Panc1 (cell line): ENCODE results near the gene USH1G. TPM values are rescaled to one million over a fixed set of nuclear protein-coding genes. Genes with fewer than 3 reads are reported as not detected.
"Not testable (repeated sequence)": the region's sequence is repeated elsewhere in the genome, so short reads cannot be mapped to it uniquely, and the experiment has no call there.

ENCODE experiments used
- ATAC-seq: fragments of 200-7000 bp; cut with Tn5 transposase; 2 replicates; pipeline ENCODE4 v1.9.1; 2020; ENCODE audit warnings: mild to moderate bottlenecking, moderate library complexity
- BruUV-seq: library from RNA; stranded (reverse); fragments of 400-500 nt; replicated peaks from 2 replicates; lab custom pipeline; 2021; lab: Mats Ljungman, UMichigan
- CTCF ChIA-PET: fragments of 300-600 bp; sonication (Branson Sonifier 250); formaldehyde crosslinking; loops from one replicate; lab custom pipeline; 2022; ENCODE audit warnings: antibody characterized with exemption; lab: Charles Lee
- POLR2A ChIA-PET: fragments of 300-600 bp; sonication (Branson Sonifier 250); formaldehyde crosslinking; loops from one replicate; lab custom pipeline; 2022; ENCODE audit warnings: antibody characterized with exemption; lab: Charles Lee
- DNase-seq: peaks from one replicate; pipeline ENCODE4 v3.0.0-alpha.2; 2010; ENCODE audit warnings: low read depth, low spot score
- H3K27ac ChIP-seq: 2 replicates; pipeline ENCODE4 v1.5.1; 2011; ENCODE audit warnings: mild to moderate bottlenecking, low read length, inconsistent platforms
- H3K27me3 ChIP-seq: fragments of 200-500 bp; sonication (Bioruptor generic); 2 replicates; pipeline ENCODE4 v1.6.0; 2014; ENCODE audit warnings: low read length, inconsistent platforms; ENCODE audit not compliant: control insufficient read depth, insufficient read depth
- H3K36me3 ChIP-seq: fragments of 200-500 bp; sonication (Bioruptor generic); 2 replicates; pipeline ENCODE4 v1.5.1; 2014; ENCODE audit warnings: inconsistent platforms, mild to moderate bottlenecking, low read length, moderate library complexity; ENCODE audit not compliant: control insufficient read depth, insufficient read depth
- H3K4me1 ChIP-seq: 2 replicates; pipeline ENCODE4 v1.5.1; 2011; ENCODE audit warnings: inconsistent platforms, mild to moderate bottlenecking, low read length, moderate library complexity; ENCODE audit not compliant: control insufficient read depth, insufficient read depth
- H3K4me3 ChIP-seq, 2 experiments: 2 replicates each; pipeline ENCODE4 v1.5.1; 2011 to 2012; ENCODE audit warnings: low read depth in 2 of 2, low read length in 2 of 2, mild to moderate bottlenecking in 2 of 2, inconsistent platforms in 1 of 2, moderate library complexity in 1 of 2
- H3K9me3 ChIP-seq: fragments of 200-500 bp; sonication (Bioruptor generic); 2 replicates; pipeline ENCODE4 v1.5.1; 2014; ENCODE audit warnings: low read depth, mild to moderate bottlenecking, inconsistent platforms, low read length, moderate library complexity; ENCODE audit not compliant: control insufficient read depth, insufficient read depth
- POLR2AphosphoS5 ChIP-seq: IDR thresholded peaks from 2 replicates; pipeline ENCODE4 v1.6.1; 2012; ENCODE audit warnings: mild to moderate bottlenecking, low read depth, low read length, moderate library complexity
- SIN3A ChIP-seq: IDR thresholded peaks from 2 replicates; pipeline ENCODE4 v1.6.1; 2012; ENCODE audit warnings: low read depth, mild to moderate bottlenecking, low read length, moderate library complexity, borderline replicate concordance; ENCODE audit not compliant: insufficient read depth
- TCF7L2 ChIP-seq: IDR thresholded peaks from 2 replicates; pipeline ENCODE4 v1.6.1; 2011; ENCODE audit warnings: mild to moderate bottlenecking, low read depth, low read length, inconsistent platforms
- in situ Hi-C: cut with HindIII; loops from 2 replicates; pipeline ENCODE4 v1.10.0; 2016; ENCODE audit warnings: low sequenced_read_pairs, low pct_unique_long_range_greater_than_20kb
- intact Hi-C: fragments of 100-400 bp; cut with micrococcal nuclease; formaldehyde crosslinking; loops from one replicate; pipeline ENCODE4 v1.10.0; 2022; ENCODE audit not compliant: unreplicated experiment
- total RNA-seq: library from RNA; stranded (reverse); gene quantifications from one replicate; pipeline ENCODE4 v1.2.1, GENCODE V29; 2021; ENCODE audit not compliant: unreplicated experiment

USH1G gene
- total RNA-seq, 1 experiment from 2014 or later = not detected

DNA sequence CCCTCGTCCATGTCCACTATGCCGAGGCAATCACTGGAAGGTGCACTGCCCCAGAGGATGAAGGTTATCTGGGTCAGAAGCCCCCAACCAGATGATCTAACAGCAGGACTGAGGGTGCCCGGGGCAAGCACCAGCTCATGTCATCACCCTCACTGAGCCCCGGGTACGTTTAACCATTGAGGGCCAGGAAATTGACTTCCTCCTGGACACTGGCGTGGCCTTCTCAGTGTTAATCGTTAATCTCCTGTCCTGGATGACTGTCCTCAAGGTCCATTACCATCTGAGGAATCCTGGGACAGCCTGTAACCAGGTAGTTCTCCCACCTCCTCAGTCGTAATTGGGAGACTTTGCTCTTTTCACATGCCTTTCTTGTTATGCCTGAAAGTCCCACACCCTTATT lies 11.6 kb downstream of the USH1G start:
- ATAC-seq, in situ Hi-C loops, H3K4me3 ChIP-seq, POLR2A ChIA-PET, H3K36me3 ChIP-seq, DNase-seq, BruUV-seq, intact Hi-C loops, CTCF ChIA-PET, H3K27ac ChIP-seq, H3K4me1 ChIP-seq, H3K27me3 ChIP-seq, H3K9me3 ChIP-seq: not testable (repeated sequence)

GRCh38 chr17:74909097-74909496 lies 14.0 kb downstream of the USH1G start:
- H3K4me1 ChIP-seq, ATAC-seq, H3K4me3 ChIP-seq, H3K27me3 ChIP-seq, H3K27ac ChIP-seq, H3K9me3 ChIP-seq, CTCF ChIA-PET, DNase-seq, H3K36me3 ChIP-seq, intact Hi-C loops, BruUV-seq, in situ Hi-C loops, POLR2A ChIA-PET: not testable (repeated sequence)

DNA sequence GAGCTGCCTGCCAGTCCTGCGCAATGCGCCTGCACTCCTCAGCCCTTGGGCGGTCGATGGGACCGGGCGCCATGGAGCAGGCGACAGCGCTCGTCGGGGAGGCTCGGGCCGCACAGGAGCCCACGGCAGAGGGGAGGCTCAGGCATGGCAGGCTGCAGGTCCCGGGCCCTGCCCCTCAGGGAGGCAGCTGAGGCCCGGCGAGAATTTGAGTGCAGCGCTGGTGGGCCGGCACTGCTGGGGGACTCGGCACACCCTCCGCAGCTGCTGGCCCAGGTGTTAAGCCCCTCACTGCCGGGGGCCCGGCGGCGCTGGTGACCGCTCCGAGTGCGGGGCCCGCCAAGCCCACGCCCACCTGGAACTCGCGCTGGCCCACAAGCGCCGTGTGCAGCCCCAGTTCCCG lies 16.0 kb downstream of the USH1G start:
- H3K36me3 ChIP-seq = no peaks in the 10 kb centered on the region
- POLR2A ChIA-PET = no interaction called here
- intact Hi-C loops (no loop called here), in situ Hi-C loops (no loop called here)
- H3K27ac ChIP-seq = no peak overlapping the region
- no peaks in the 10 kb centered on the region for H3K27me3 ChIP-seq
- no TSS peak for BruUV-seq
- no peak for TF ChIP-seq TCF7L2
- TF ChIP-seq POLR2AphosphoS5 = no peak
- no peak for TF ChIP-seq SIN3A
- ATAC-seq (no peak), DNase-seq (no peak)
- no peak overlapping the region for H3K4me3 ChIP-seq
- CTCF ChIA-PET = interaction anchor here (1.1 kb wide), 1 partner anchor 12 kb away, joined by 5 read pairs; no protein-coding TSS in a partner anchor
- H3K4me1 ChIP-seq = no peaks in the 10 kb centered on the region
- no peaks in the 10 kb centered on the region for H3K9me3 ChIP-seq

DNA sequence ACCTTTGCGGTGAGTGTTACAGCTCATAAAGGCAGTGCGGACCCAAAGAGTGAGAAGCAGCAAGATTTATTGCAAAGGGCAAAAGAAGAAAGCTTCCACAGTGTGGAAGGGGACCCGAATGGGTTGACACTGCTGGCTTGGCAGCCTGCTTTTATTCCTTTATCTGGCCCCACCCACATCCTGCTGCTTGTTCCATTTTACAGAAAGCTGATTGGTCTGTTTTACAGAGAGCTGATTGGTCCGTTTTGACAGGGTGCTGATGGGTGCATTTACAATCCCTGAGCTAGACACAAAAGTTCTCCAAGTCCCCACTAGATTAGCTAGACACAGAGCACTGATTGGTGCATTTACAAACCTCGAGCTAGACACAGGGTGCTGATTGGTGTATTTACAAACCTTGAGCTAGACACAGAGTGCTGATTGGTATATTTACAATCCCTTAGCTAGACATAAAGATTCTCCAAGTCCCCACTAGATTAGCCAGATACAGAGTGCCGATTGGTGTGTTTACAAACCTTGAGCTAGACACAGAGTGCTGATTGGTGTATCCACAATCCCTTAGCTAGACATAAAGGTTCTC lies 16.8 kb downstream of the USH1G start:
- ATAC-seq, in situ Hi-C loops, H3K27me3 ChIP-seq, H3K4me3 ChIP-seq, H3K27ac ChIP-seq, H3K36me3 ChIP-seq, H3K9me3 ChIP-seq, BruUV-seq, intact Hi-C loops, DNase-seq, H3K4me1 ChIP-seq: not testable (repeated sequence)
- ChIA-PET CTCF (interaction anchor here (0.6 to 1.1 kb wide), 3 partner anchors 12 to 146 kb away, joined by 4 to 6 read pairs (median 5); no protein-coding TSS in a partner anchor), POLR2A (interaction anchor here (1.0 kb wide), 1 partner anchor 56 kb away, joined by 3 read pairs; no protein-coding TSS in a partner anchor)
